Measurements from ENCODE around the gene PRKCI.

DNA sequence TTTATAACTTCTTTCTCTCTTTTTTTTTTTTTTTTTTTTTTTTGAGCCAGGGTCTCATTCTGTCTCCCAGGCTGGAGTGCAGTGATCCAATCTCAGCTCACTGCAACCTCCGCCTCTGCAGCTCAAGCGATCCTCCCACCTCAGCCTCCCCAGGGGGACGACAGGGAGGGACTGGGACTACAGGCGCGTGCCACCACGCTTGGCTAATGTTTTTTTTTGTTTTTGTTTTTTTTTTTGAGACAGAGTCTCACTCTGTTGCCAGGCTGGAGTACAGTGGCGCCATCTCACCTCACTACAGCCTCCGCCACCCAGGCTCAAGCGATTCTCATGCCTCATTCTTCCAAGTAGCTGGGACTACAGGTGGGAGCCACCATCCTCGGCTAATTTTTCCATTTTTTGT is 17.7 kb upstream of the PRKCI start:
- TF ChIP-seq, protein P1, sequence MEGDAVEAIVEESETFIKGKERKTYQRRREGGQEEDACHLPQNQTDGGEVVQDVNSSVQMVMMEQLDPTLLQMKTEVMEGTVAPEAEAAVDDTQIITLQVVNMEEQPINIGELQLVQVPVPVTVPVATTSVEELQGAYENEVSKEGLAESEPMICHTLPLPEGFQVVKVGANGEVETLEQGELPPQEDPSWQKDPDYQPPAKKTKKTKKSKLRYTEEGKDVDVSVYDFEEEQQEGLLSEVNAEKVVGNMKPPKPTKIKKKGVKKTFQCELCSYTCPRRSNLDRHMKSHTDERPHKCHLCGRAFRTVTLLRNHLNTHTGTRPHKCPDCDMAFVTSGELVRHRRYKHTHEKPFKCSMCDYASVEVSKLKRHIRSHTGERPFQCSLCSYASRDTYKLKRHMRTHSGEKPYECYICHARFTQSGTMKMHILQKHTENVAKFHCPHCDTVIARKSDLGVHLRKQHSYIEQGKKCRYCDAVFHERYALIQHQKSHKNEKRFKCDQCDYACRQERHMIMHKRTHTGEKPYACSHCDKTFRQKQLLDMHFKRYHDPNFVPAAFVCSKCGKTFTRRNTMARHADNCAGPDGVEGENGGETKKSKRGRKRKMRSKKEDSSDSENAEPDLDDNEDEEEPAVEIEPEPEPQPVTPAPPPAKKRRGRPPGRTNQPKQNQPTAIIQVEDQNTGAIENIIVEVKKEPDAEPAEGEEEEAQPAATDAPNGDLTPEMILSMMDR (IDR thresholded peaks at IDR 0.05; ENCODE audit: low read length), result no peak
- TF ChIP-seq EZH2 (optimal IDR thresholded peaks at IDR 0.05; ENCODE audit: low read depth, low read length), result no peak
- TF ChIP-seq EZH2phosphoT487 (IDR thresholded peaks at IDR 0.05; ENCODE audit: low read length), result no peak
